CD4-positive, alpha-beta T cell (primary cell): ENCODE data around the gene AHNAK. TPM values are rescaled to one million over a fixed set of nuclear protein-coding genes. Genes with fewer than 3 reads are reported as not detected.

ENCODE experiments used
- ATAC-seq: fragments of 200-7000 bp; cut with Tn5 transposase; one replicate; pipeline ENCODE4 v1.10.0; 2022; ENCODE audit warnings: mild to moderate bottlenecking; ENCODE audit not compliant: poor library complexity
- CTCF ChIA-PET: fragments of 350-600 bp; sonication (Branson Sonifier 250); formaldehyde crosslinking; loops from one replicate; lab custom pipeline; 2021; ENCODE audit warnings: antibody characterized with exemption, inconsistent platforms; lab: Charles Lee
- POLR2A ChIA-PET: fragments of 350-600 bp; sonication (Branson Sonifier 250); formaldehyde crosslinking; loops from one replicate; lab custom pipeline; 2021; ENCODE audit warnings: antibody characterized with exemption, inconsistent platforms; lab: Charles Lee
- DNase-seq, 14 experiments: peaks; one replicate each; pipeline ENCODE4 v3.0.0-alpha.2; 2013 to 2020; ENCODE audit warnings: mixed read lengths in 2 of 14
- H3K27ac ChIP-seq, 2 donors: one replicate each; pipeline versions ENCODE4 v1.5.1 to v1.7.0; 2013; ENCODE audit warnings: low read length in 2 of 2, low read depth in 1 of 2, mild to moderate bottlenecking in 1 of 2
- H3K27me3 ChIP-seq, 2 experiments: 1 replicate in 1 of 2; 2 replicates in 1 of 2; pipeline versions ENCODE4 v1.6.1 to v1.7.0; 2013; ENCODE audit warnings: low read length in 2 of 2, control low read depth in 1 of 2, mild to moderate bottlenecking in 1 of 2, moderate library complexity in 1 of 2; ENCODE audit not compliant: insufficient read depth in 2 of 2, control insufficient read depth in 1 of 2
- H3K36me3 ChIP-seq: one replicate; pipeline ENCODE4 v1.6.1; 2013; ENCODE audit warnings: low read length, control low read depth; ENCODE audit not compliant: insufficient read depth
- H3K4me1 ChIP-seq: one replicate; pipeline ENCODE4 v1.6.1; 2013; ENCODE audit warnings: low read length, control low read depth; ENCODE audit not compliant: insufficient read depth
- H3K4me3 ChIP-seq: one replicate; pipeline ENCODE4 v1.5.1; 2013; ENCODE audit warnings: mild to moderate bottlenecking, low read length, moderate library complexity
- H3K9me3 ChIP-seq, 2 experiments: 1 replicate in 1 of 2; 2 replicates in 1 of 2; pipeline versions ENCODE4 v1.6.1 to v1.7.0; 2013; ENCODE audit warnings: low read length in 2 of 2, mild to moderate bottlenecking in 2 of 2, control low read depth in 1 of 2, moderate library complexity in 1 of 2; ENCODE audit not compliant: control insufficient read depth in 1 of 2, insufficient read depth in 1 of 2
- H3K27ac Mint-ChIP-seq: one replicate; pipeline ENCODE4 v1.8.0; 2020; ENCODE audit warnings: mixed read lengths
- H3K27me3 Mint-ChIP-seq: one replicate; pipeline ENCODE4 v1.8.0; 2021; ENCODE audit warnings: mixed read lengths
- H3K36me3 Mint-ChIP-seq: one replicate; pipeline ENCODE4 v1.8.0; 2021; ENCODE audit warnings: low read depth, mixed read lengths
- H3K4me1 Mint-ChIP-seq: one replicate; pipeline ENCODE4 v1.8.0; 2021; ENCODE audit warnings: low read depth, mixed read lengths
- H3K4me3 Mint-ChIP-seq: one replicate; pipeline ENCODE4 v1.8.0; 2020; ENCODE audit warnings: mild to moderate bottlenecking, mixed read lengths
- H3K9me3 Mint-ChIP-seq: one replicate; pipeline ENCODE4 v1.8.0; 2020; ENCODE audit warnings: mixed read lengths
- CTCF ChIP-seq: fragments of 200-600 bp; IDR thresholded peaks from one replicate; pipeline ENCODE4 v1.8.0; 2022; ENCODE audit warnings: antibody characterized with exemption, mild to moderate bottlenecking
- intact Hi-C, 2 experiments: fragments of 100-400 bp; cut with DNase I in 1 of 2; cut with micrococcal nuclease in 1 of 2; formaldehyde crosslinking; loops; one replicate each; pipeline versions ENCODE4 v1.15.1 to v1.9.0; 2023 to 2025; cut with DNase I, micrococcal nuclease
- total RNA-seq, 174 experiments: library from RNA in 2 of 174; stranded (reverse) in 2 of 174; gene quantifications; one replicate each; pipeline ENCODE4 v1.2.3 and lab custom pipeline; 2021 to 2026

Gene AHNAK
- total RNA-seq, 2 experiments from 2014 or later = 320 to 332 TPM

- POLR2A ChIA-PET = no interaction called here
Observed at GRCh38 chr11:62430425-62430824, 116.2 kb downstream of the AHNAK start.

GRCh38 chr11:62428871-62429560, 117.6 kb downstream of the AHNAK start:
- ATAC-seq (no peak), DNase-seq (no peak)
- Histone ChIP-seq H3K27me3 (no peaks in the 10 kb centered on the region), H3K4me3 (no peak overlapping the region), H3K9me3 (no peaks in the 10 kb centered on the region), H3K27ac (no peak overlapping the region), H3K36me3 (no peaks in the 10 kb centered on the region), H3K4me1 (peaks cover 40% of the 10 kb centered on the region)
- H3K27me3 Mint-ChIP-seq = no peaks in the 10 kb centered on the region
- no peak overlapping the region for H3K4me3 Mint-ChIP-seq
- no peaks in the 10 kb centered on the region for H3K36me3 Mint-ChIP-seq
- ChIA-PET POLR2A (no interaction called here), CTCF (interaction anchor here (0.6 to 2.3 kb wide), 2 partner anchors 44 to 114 kb away, joined by 5 to 6 read pairs; no protein-coding TSS in a partner anchor)
- intact Hi-C loops = loop anchor here (5.0 to 10.0 kb wide), 2 partner anchors 433 to 436 kb away; no protein-coding TSS in a partner anchor
- no peak overlapping the region for H3K27ac Mint-ChIP-seq
- no peaks in the 10 kb centered on the region for H3K9me3 Mint-ChIP-seq
- H3K4me1 Mint-ChIP-seq = peaks cover 42% of the 10 kb centered on the region
- TF ChIP-seq CTCF = no peak

More at GRCh38 chr11:62430425-62430824, 116.2 kb downstream of the AHNAK start:
- Histone ChIP-seq H3K4me1 (peaks cover 33% of the 10 kb centered on the region), H3K27me3 (no peaks in the 10 kb centered on the region), H3K4me3 (no peak overlapping the region), H3K9me3 (no peaks in the 10 kb centered on the region), H3K27ac (no peak overlapping the region), H3K36me3 (no peaks in the 10 kb centered on the region)
- no peaks in the 10 kb centered on the region for H3K36me3 Mint-ChIP-seq
- H3K27ac Mint-ChIP-seq = no peak overlapping the region
- intact Hi-C loops = no loop called here
- H3K4me1 Mint-ChIP-seq = peaks cover 45% of the 10 kb centered on the region
- ATAC-seq = no peak
- CTCF ChIA-PET = no interaction called here
- no peak for DNase-seq
- TF ChIP-seq CTCF = no peak
- H3K9me3 Mint-ChIP-seq = no peaks in the 10 kb centered on the region
- H3K27me3 Mint-ChIP-seq = no peaks in the 10 kb centered on the region
- H3K4me3 Mint-ChIP-seq = no peak overlapping the region

DNA sequence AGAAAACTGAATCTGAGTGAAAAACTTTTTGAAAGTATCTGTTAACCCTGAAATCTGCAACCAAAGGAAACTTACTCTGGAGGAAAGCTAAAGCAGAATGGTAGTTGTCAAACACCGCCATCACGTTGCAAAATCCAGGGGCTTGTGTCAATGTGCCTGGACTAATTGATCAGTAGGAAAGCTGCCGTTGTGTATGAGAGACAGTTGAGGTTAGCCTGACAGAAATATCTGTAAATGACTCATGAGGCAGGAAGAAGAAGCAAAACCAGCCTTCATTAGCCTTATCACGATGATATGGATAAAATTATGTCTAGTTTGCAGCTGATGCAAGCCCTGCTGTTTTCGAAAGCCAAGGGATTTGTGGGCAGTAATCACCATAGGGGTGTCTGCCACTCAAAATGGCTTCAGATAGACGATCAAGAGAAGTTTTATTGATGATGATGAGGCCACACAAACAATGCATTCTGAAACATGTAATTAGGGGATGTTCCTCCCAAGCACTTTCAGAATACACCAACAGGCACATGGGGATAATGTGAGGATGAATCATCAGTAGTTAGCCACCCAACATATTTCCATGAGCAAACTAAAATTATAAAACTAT, 118.9 kb downstream of the AHNAK start:
- no peaks in the 10 kb centered on the region for H3K27me3 Mint-ChIP-seq
- H3K27ac Mint-ChIP-seq = peak overlapping the region; percentile 35
- no peaks in the 10 kb centered on the region for H3K27me3 ChIP-seq
- H3K36me3 Mint-ChIP-seq = no peaks in the 10 kb centered on the region
- DNase-seq (peak in 3 of 14 experiments; percentile 22 to 56 (median 48)), ATAC-seq (no peak)
- H3K4me1 ChIP-seq = peaks cover 34% of the 10 kb centered on the region
- H3K36me3 ChIP-seq = no peaks in the 10 kb centered on the region
- POLR2A ChIA-PET = interaction anchor here (0.8 kb wide), 1 partner anchor 129 kb away, joined by 3 read pairs; no protein-coding TSS in a partner anchor
- TF ChIP-seq CTCF = no peak
- peaks cover 33% of the 10 kb centered on the region for H3K4me1 Mint-ChIP-seq
- H3K4me3 Mint-ChIP-seq = peak overlapping the region; percentile 38
- intact Hi-C loops = loop anchor here (5.0 to 10.0 kb wide), 2 partner anchors 435 to 437 kb away; no protein-coding TSS in a partner anchor
- H3K27ac ChIP-seq = peak overlapping the region in 1 of 2 donors; percentile 24
- H3K9me3 Mint-ChIP-seq = no peaks in the 10 kb centered on the region
- no peaks in the 10 kb centered on the region for H3K9me3 ChIP-seq
- CTCF ChIA-PET = interaction anchor here (1.4 to 2.3 kb wide), 2 partner anchors 115 to 133 kb away, joined by 3 to 6 read pairs; no protein-coding TSS in a partner anchor
- no peak overlapping the region for H3K4me3 ChIP-seq
